GM21423 (cell line): ENCODE data around the gene HCAR3.
"Not testable (repeated sequence)": the region's sequence is repeated elsewhere in the genome, so short reads cannot be mapped to it uniquely, and the experiment has no call there.

Experiments
- ATAC-seq: cut with Tn5 transposase; IDR thresholded peaks from one replicate; pipeline ENCODE4 v1.9.1; 2021; ENCODE audit warnings: mild to moderate bottlenecking, moderate library complexity; ENCODE audit not compliant: unreplicated experiment

The HCAR3 gene

DNA sequence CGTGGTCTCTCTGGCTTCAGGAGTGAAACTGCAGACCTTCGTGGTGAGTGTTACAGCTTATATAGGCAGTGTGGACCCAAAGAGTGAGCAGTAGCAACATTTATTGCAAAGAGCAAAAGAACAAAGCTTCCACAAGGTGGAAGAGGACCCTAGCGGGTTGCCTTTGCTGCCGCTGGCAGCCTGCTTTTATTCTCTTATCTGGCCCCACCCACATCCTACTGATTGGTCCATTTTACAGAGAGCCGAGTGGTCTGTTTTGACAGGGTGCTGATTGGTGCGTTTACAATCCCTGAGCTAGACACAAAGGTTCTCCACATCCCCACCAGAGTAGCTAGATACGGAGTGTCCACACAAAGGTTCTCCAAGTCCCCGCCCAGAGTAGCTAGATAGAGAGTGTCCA, 40.6 kb downstream of the HCAR3 start:
- not testable (repeated sequence) for ATAC-seq

DNA sequence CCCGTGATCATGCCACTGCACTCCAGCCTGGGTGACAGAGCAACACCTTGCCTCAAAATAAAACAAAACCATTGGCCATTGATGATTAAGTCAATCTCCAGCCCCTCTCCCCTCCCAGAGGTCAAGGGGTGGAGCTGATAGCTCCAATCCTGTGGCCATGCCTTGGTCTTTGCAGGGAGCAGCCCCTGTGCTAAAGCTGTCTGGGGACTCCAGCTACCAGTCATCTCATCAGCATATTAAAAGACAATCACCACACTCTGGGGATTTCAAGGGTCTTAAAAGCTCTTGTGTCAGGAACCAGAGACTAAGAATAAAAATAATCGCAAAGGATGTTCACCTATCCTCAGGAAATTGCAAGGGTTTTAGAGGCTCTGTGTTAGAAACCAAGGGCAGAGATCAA, 44.1 kb downstream of the HCAR3 start:
- ATAC-seq = no peak

DNA sequence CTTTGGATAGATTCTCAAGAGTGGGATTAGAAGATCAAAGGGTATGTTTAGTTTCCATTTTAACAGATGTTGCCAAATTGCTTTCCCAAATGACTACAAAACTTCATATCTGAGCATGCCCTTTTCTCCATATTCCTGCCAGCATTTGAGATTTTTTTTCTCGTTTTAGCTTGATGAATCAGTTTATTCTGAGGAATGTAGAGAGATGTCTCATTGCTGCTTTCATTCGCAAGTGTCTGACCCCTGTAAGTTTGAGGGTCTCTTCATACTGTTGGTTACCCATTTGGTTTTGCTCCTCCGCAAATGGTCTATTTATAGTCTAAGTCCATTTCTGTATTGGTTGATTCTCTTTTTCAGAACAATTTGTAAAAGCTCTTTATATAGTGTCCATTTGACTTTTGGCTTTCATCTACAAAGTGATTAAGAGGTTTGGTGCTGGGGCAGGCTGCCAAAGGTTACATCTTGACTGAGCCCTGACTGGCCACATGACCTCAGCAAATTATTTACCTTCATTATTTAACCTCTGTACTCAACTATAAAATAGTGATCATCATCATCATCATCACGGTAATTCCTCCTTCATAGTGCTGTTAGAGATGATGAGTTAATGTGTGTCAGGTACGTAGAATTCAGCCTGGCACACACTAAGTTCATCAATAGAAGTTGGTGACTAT, 47.1 kb downstream of the HCAR3 start:
- no peak for ATAC-seq

DNA sequence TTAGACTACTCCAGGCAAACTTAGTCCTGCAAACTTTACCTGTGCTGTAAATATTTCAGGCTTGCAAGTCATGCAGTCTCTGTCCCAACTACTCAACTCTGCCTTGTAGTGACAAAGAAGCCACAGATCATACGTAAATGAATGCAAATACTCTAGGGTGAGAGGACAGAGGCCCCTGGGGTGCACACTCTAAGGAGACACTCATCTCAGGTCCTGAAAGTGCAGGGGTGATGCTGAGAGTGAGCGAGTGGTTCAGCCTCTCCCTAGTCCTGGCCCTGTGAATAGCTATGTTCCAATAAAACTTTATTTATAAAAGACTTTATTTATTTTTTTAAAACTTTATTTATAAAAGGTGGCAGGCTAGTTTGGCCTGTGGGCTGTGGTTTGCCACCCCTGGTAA, 48.3 kb downstream of the HCAR3 start:
- no peak for ATAC-seq

DNA sequence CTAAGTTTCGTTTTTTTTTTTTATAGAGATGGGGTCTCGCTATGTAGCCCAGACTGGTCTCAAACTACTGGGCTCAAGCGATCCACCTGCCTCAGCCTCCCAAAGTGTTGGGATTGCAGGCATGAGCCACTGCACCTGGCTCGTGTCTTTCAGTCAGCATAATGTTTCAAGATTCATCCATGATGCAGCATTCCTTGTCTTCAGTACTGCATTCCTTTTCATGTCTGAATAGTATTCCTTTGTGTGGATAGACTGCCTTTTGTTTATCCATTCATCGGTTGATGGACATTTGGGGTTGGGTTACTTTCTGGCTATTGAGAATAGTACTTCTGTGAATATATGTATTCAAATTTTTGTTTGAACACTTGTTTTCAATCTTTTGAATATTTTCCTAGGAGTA, 50.9 kb downstream of the HCAR3 start:
- no peak for ATAC-seq

DNA sequence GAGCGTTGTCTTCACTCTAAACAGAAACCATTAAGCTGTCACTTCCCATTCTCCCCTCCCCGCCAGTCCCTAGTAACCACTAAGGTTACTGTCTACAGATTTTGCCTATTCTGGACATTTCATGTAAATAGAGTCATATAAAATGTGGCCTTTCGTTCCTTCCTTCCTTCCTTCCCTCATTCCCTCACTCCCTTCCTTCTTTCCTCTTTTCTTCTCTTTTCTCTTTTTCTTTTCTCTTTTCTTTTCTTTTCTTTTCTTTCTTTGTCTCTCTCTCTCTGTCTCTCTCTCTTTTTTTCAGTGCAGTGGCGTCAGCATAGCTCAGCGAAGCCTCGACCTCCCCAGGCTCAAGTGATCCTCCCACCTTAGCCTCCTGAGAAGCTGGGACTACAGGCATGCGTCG, 51.3 kb downstream of the HCAR3 start:
- ATAC-seq = no peak
